GM23338 (cell line): ENCODE data around the gene DAAM2. TPM values are rescaled to one million over a fixed set of nuclear protein-coding genes. Genes with fewer than 3 reads are reported as not detected.

Experiments used
- CREB1 ChIP-seq: fragments of 250-450 bp; sonication (Bioruptor Pico); IDR thresholded peaks from 2 replicates; pipeline ENCODE4 v1.5.0; 2020; ENCODE audit warnings: low read depth, mild to moderate bottlenecking, moderate library complexity
- CTCF ChIP-seq, 2 experiments: fragments of 200-600 bp in 1 of 2; sonication (generic) in 1 of 2; conservative IDR thresholded peaks; 2 replicates each; pipeline versions ENCODE4 v1.5.1 to v1.6.1; 2016 to 2017; ENCODE audit warnings: antibody characterized with exemption in 2 of 2, low read depth in 2 of 2, mild to moderate bottlenecking in 2 of 2, moderate library complexity in 1 of 2
- EZH2 ChIP-seq: fragments of 200-600 bp; sonication (generic); IDR thresholded peaks from one replicate; pipeline ENCODE4 v1.8.0; 2017; ENCODE audit warnings: antibody characterized with exemption, mild to moderate bottlenecking, low read depth; ENCODE audit not compliant: unreplicated experiment
- EZH2phosphoT487 ChIP-seq: fragments of 200-600 bp; sonication (generic); IDR thresholded peaks from one replicate; pipeline ENCODE4 v1.8.1; 2018; ENCODE audit warnings: antibody characterized with exemption; ENCODE audit not compliant: unreplicated experiment
- NANOG ChIP-seq: IDR thresholded peaks from 2 replicates; pipeline ENCODE4 v1.6.1; 2016; ENCODE audit warnings: antibody characterized with exemption, borderline replicate concordance
- POLR2AphosphoS5 ChIP-seq: IDR thresholded peaks from 2 replicates; pipeline ENCODE4 v1.6.1; 2016; ENCODE audit warnings: antibody characterized with exemption, low read depth
- REST ChIP-seq: IDR thresholded peaks from one replicate; pipeline ENCODE4 v1.6.1; 2018; ENCODE audit warnings: antibody characterized with exemption; ENCODE audit not compliant: unreplicated experiment
- STAT1 ChIP-seq: IDR thresholded peaks from one replicate; pipeline ENCODE4 v1.6.1; 2016; ENCODE audit warnings: antibody characterized with exemption; ENCODE audit not compliant: unreplicated experiment
- ZNF331 ChIP-seq: fragments of 250-450 bp; sonication (Bioruptor Pico); IDR thresholded peaks from 2 replicates; pipeline ENCODE4 v1.5.0; 2020; ENCODE audit warnings: low read depth, mild to moderate bottlenecking, moderate library complexity
- ZNF462 ChIP-seq: fragments of 250-450 bp; sonication (Bioruptor Pico); IDR thresholded peaks from 2 replicates; pipeline ENCODE4 v1.5.0; 2020; ENCODE audit warnings: mild to moderate bottlenecking, moderate library complexity
- polyA plus RNA-seq: library from polyadenylated mRNA; unstranded; fragments of >200 nt; fragmentation: Nextera tagmentation; extraction: Ambion mirVana; gene quantifications from 2 replicates; pipeline ENCODE4 v1.2.1, GENCODE V29; 2016
- total RNA-seq: library from RNA; depleted of rRNA; stranded (reverse); fragments of >200 nt; shearing (Covaris generic); gene quantifications from 2 replicates; pipeline ENCODE4 v1.2.3, GENCODE V29; 2014

The DAAM2 gene
- total and polyA plus RNA-seq, 2 experiments from 2014 or later, result 1.4 to 4.9 TPM

GRCh38 chr6:39917981-39918380, 125.8 kb downstream of the DAAM2 start (continued):
- TF ChIP-seq ZNF462 (CRISPR knock-in tag) (no peak), ZNF331 (no peak), CREB1 (CRISPR knock-in tag) (no peak), POLR2AphosphoS5 (no peak), CTCF (conservative IDR thresholded peaks at IDR 0.05; ENCODE audit: low read depth in 2 of 2) (no peak), EZH2 (no peak), EZH2phosphoT487 (no peak), NANOG (no peak), REST (no peak), STAT1 (no peak)
